ENCODE measurements around the gene MSANTD7. TPM values are rescaled to one million over a fixed set of nuclear protein-coding genes. Genes with fewer than 3 reads are reported as not detected.
A peak's percentile ranks its signal among the peaks of the same experiment; 100 is the strongest.
"Not testable (repeated sequence)": the region's sequence is repeated elsewhere in the genome, so short reads cannot be mapped to it uniquely, and the experiment has no call there.

The MSANTD7 gene
- total RNA-seq, 1 experiment from 2014 or later: 14.3 TPM

DNA sequence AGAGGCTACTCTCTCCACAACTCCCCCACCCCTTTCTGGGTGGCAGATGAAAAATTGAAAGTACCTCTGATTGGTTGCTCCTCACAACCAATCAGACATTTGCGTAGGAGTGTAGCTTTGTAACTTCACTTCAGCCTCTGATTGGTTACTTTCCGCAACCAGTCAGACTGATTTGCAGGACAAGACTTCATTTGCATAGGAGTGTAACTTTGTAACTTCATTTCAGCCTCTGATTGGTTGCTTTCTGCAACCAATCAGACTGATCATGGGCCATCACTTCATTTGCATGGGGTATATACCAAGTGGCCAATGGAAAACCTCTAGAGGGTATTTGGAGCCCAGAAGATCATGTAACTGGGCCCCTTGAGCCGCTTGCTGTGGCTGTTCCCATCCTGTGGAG is 25.8 kb upstream of the MSANTD7 start:
- Histone ChIP-seq H3K9me3 (ENCODE audit: control insufficient read depth in 1 of 2, insufficient read depth in 1 of 2, low read depth in 1 of 2, low read length in 2 of 2) (no peaks in the 10 kb centered on the region), H3K79me2 (ENCODE audit: insufficient read depth, low read length) (no peaks in the 10 kb centered on the region), H2AFZ (ENCODE audit: low read depth, low read length, poor library complexity, severe bottlenecking) (peak overlapping the region; percentile 48), H3K27me3 (ENCODE audit: insufficient read depth, low read length) (no peaks in the 10 kb centered on the region), H3K36me3 (ENCODE audit: control insufficient read depth in 1 of 2, insufficient read depth in 2 of 2, low read length in 2 of 2) (no peaks in the 10 kb centered on the region), H3K4me2 (ENCODE audit: low read length) (no peak overlapping the region), H3K4me3 (replicated peaks in 1 of 2; ENCODE audit: low read depth in 1 of 2, low read length in 2 of 2) (no peak overlapping the region), H4K20me1 (ENCODE audit: insufficient read depth) (no peaks in the 10 kb centered on the region), H3K27ac (ENCODE audit: low read depth, low read length) (no peak overlapping the region), H3K4me1 (ENCODE audit: control insufficient read depth in 1 of 2, insufficient read depth in 2 of 2, low read length in 2 of 2) (peaks cover 0 to 4% of the 10 kb centered on the region in 2 experiments; a peak in 1 of 4 replicates), H3K9me2 (ENCODE audit: insufficient read depth) (no peaks in the 10 kb centered on the region), H3K9ac (ENCODE audit: low read length) (no peak overlapping the region)
- ChIA-PET RAD21 (ENCODE audit: low non-redundant PET in 1 of 2, low total read pairs in 2 of 2, uncharacterized antibody in 2 of 2, unreplicated experiment in 2 of 2) (no interaction called here), CTCF (no interaction called here), POLR2A (no interaction called here)
- BruUV-seq (replicated peaks): no TSS peak
- intact Hi-C loops (cut with micrococcal nuclease): no loop called here
- ATAC-seq (peak; percentile 38), DNase-seq (ENCODE audit: low read depth, low spot score) (no peak)
- no peak for TF ChIP-seq FOSL1 (IDR thresholded peaks at IDR 0.05; ENCODE audit: low read depth)
- no peak for TF ChIP-seq ZFX (IDR thresholded peaks at IDR 0.05)
- no peak for TF ChIP-seq SIN3A (IDR thresholded peaks at IDR 0.05; ENCODE audit: low read depth)
- TF ChIP-seq, protein P1, sequence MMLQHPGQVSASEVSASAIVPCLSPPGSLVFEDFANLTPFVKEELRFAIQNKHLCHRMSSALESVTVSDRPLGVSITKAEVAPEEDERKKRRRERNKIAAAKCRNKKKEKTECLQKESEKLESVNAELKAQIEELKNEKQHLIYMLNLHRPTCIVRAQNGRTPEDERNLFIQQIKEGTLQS (IDR thresholded peaks at IDR 0.05): no peak
- TF ChIP-seq RAD21 (IDR thresholded peaks at IDR 0.05; ENCODE audit: low read depth): no peak
- no peak for TF ChIP-seq EZH2phosphoT487 (IDR thresholded peaks at IDR 0.05; ENCODE audit: borderline replicate concordance)
- TF ChIP-seq POLR2AphosphoS5 (IDR thresholded peaks at IDR 0.05; ENCODE audit: low read depth, low read length): no peak

DNA sequence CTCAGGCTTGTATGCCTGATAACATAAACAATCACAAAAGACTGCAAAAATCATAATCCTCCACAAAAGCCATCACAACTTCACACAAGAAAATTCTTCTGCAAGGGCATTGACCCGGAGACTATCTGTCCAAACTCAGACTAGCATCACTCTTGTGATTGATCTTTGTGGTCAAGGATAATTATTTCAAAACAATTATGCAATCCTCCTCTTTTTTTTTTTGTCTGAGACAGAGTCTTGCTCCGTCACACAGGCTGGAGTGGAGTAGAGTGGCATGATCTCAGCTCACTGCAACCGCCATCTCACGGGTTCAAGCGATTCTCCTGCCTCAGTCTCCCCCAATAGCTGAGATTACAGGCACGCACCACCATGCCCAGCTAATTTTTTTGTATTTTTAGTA is 22.4 kb upstream of the MSANTD7 start:
- CTCF ChIA-PET: interaction anchor here (0.8 kb wide), 1 partner anchor 8 kb away, joined by 3 read pairs; no protein-coding TSS in a partner anchor
- H3K27ac ChIP-seq (ENCODE audit: low read depth, low read length): no peak overlapping the region
- no peak overlapping the region for H3K9ac ChIP-seq (ENCODE audit: low read length)
- H3K4me2 ChIP-seq (ENCODE audit: low read length): no peak overlapping the region
- no peaks in the 10 kb centered on the region for H3K9me3 ChIP-seq (ENCODE audit: control insufficient read depth in 1 of 2, insufficient read depth in 1 of 2, low read depth in 1 of 2, low read length in 2 of 2)
- ATAC-seq (no peak), DNase-seq (ENCODE audit: low read depth, low spot score) (no peak)
- no peaks in the 10 kb centered on the region for H3K27me3 ChIP-seq (ENCODE audit: insufficient read depth, low read length)
- no peaks in the 10 kb centered on the region for H3K9me2 ChIP-seq (ENCODE audit: insufficient read depth)
- no peak overlapping the region for H3K4me3 ChIP-seq (replicated peaks in 1 of 2; ENCODE audit: low read depth in 1 of 2, low read length in 2 of 2)
- TF ChIP-seq EZH2 (IDR thresholded peaks at IDR 0.05) (no peak), SIN3A (IDR thresholded peaks at IDR 0.05; ENCODE audit: low read depth) (no peak), FOSL1 (IDR thresholded peaks at IDR 0.05; ENCODE audit: low read depth) (no peak), TCF7L2 (IDR thresholded peaks at IDR 0.05; ENCODE audit: borderline replicate concordance, extremely low read depth, insufficient read depth, insufficient read length) (no peak), CEBPB (IDR thresholded peaks at IDR 0.05; ENCODE audit: low read depth) (no peak), CBX3 (IDR thresholded peaks at IDR 0.05; ENCODE audit: low read depth) (no peak), POLR2A (IDR thresholded peaks at IDR 0.05; ENCODE audit: borderline replicate concordance, extremely low read depth, insufficient read depth, insufficient read length) (no peak), ELF1 (IDR thresholded peaks at IDR 0.05; ENCODE audit: borderline replicate concordance, low read depth) (no peak), RAD21 (IDR thresholded peaks at IDR 0.05; ENCODE audit: low read depth) (no peak)
- TF ChIP-seq, protein P2, sequence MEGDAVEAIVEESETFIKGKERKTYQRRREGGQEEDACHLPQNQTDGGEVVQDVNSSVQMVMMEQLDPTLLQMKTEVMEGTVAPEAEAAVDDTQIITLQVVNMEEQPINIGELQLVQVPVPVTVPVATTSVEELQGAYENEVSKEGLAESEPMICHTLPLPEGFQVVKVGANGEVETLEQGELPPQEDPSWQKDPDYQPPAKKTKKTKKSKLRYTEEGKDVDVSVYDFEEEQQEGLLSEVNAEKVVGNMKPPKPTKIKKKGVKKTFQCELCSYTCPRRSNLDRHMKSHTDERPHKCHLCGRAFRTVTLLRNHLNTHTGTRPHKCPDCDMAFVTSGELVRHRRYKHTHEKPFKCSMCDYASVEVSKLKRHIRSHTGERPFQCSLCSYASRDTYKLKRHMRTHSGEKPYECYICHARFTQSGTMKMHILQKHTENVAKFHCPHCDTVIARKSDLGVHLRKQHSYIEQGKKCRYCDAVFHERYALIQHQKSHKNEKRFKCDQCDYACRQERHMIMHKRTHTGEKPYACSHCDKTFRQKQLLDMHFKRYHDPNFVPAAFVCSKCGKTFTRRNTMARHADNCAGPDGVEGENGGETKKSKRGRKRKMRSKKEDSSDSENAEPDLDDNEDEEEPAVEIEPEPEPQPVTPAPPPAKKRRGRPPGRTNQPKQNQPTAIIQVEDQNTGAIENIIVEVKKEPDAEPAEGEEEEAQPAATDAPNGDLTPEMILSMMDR (IDR thresholded peaks at IDR 0.05 in 2 of 3, conservative IDR thresholded peaks at IDR 0.05 in 1 of 3; ENCODE audit: borderline replicate concordance in 1 of 3, insufficient read depth in 1 of 3, low read depth in 2 of 3, low read length in 2 of 3): no peak
- TF ChIP-seq, protein P1 (IDR thresholded peaks at IDR 0.05): no peak
- POLR2A ChIA-PET: no interaction called here
- intact Hi-C loops (cut with micrococcal nuclease): no loop called here
- no peaks in the 10 kb centered on the region for H4K20me1 ChIP-seq (ENCODE audit: insufficient read depth)
- RAD21 ChIA-PET (ENCODE audit: low non-redundant PET in 1 of 2, low total read pairs in 2 of 2, uncharacterized antibody in 2 of 2, unreplicated experiment in 2 of 2): no interaction called here
- H3K4me1 ChIP-seq (ENCODE audit: control insufficient read depth in 1 of 2, insufficient read depth in 2 of 2, low read length in 2 of 2): peaks cover 0 to 10% of the 10 kb centered on the region in 2 experiments; a peak in 1 of 4 replicates
- H3K79me2 ChIP-seq (ENCODE audit: insufficient read depth, low read length): no peaks in the 10 kb centered on the region
- no peak overlapping the region for H2AFZ ChIP-seq (ENCODE audit: low read depth, low read length, poor library complexity, severe bottlenecking)
- BruUV-seq (replicated peaks): no TSS peak
- no peaks in the 10 kb centered on the region for H3K36me3 ChIP-seq (ENCODE audit: control insufficient read depth in 1 of 2, insufficient read depth in 2 of 2, low read length in 2 of 2)

DNA sequence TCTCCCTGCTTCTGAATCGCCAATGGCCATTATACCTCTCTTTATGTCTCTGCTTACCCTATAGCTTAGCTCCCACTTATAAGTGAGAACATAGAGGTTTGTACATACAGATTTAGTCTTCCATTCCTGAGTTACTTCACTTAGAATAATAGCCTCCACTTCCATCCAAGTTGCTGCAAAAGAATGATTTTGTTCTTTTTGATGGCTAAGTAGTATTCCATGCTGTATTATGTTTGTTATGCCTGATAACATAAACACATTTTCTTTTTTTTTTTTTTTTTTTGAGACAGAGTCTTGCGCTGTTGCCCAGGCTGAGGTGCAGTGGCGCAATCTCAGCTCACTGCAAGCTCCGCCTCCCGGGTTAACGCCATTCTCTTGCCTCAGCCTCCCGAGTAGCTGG is 21.4 kb upstream of the MSANTD7 start:
- H3K27me3 ChIP-seq (ENCODE audit: insufficient read depth, low read length); H3K27ac ChIP-seq (ENCODE audit: low read depth, low read length); BruUV-seq (replicated peaks); H4K20me1 ChIP-seq (ENCODE audit: insufficient read depth); H2AFZ ChIP-seq (ENCODE audit: low read depth, low read length, poor library complexity, severe bottlenecking); H3K9ac ChIP-seq (ENCODE audit: low read length); H3K4me1 ChIP-seq (ENCODE audit: control insufficient read depth in 1 of 2, insufficient read depth in 2 of 2, low read length in 2 of 2); RAD21 ChIA-PET (ENCODE audit: low non-redundant PET in 1 of 2, low total read pairs in 2 of 2, uncharacterized antibody in 2 of 2, unreplicated experiment in 2 of 2); H3K4me2 ChIP-seq (ENCODE audit: low read length); ATAC-seq; H3K9me3 ChIP-seq (ENCODE audit: control insufficient read depth in 1 of 2, insufficient read depth in 1 of 2, low read depth in 1 of 2, low read length in 2 of 2); DNase-seq (ENCODE audit: low read depth, low spot score); H3K36me3 ChIP-seq (ENCODE audit: control insufficient read depth in 1 of 2, insufficient read depth in 2 of 2, low read length in 2 of 2); H3K79me2 ChIP-seq (ENCODE audit: insufficient read depth, low read length); H3K4me3 ChIP-seq (replicated peaks in 1 of 2; ENCODE audit: low read depth in 1 of 2, low read length in 2 of 2); intact Hi-C loops (cut with micrococcal nuclease); POLR2A ChIA-PET; H3K9me2 ChIP-seq (ENCODE audit: insufficient read depth); CTCF ChIA-PET: not testable (repeated sequence)
